MCF 10A (cell line): Measurements from ENCODE around the gene CTNNB1. TPM values are rescaled to one million over a fixed set of nuclear protein-coding genes. Genes with fewer than 3 reads are reported as not detected.
A peak's percentile ranks its signal among the peaks of the same experiment; 100 is the strongest.

ENCODE experiments used
- BruUV-seq: library from RNA; stranded (reverse); fragments of 400-500 nt; replicated peaks from 2 replicates; lab custom pipeline; 2021; lab: Mats Ljungman, UMichigan
- CTCF ChIA-PET: fragments of 300-600 bp; sonication (Branson Sonifier 250); formaldehyde crosslinking; extraction: SDS; loops from one replicate; lab custom pipeline; 2021; ENCODE audit warnings: antibody characterized with exemption, inconsistent platforms; lab: Yijun Ruan, JAX
- POLR2A ChIA-PET: fragments of 300-600, 350-650 bp; sonication (Branson Sonifier 250); formaldehyde crosslinking; extraction: SDS; loops from one replicate; lab custom pipeline; 2020; ENCODE audit warnings: antibody characterized with exemption, inconsistent platforms; lab: Yijun Ruan, JAX
- DNase-seq: peaks from one replicate; pipeline ENCODE4 v3.0.0-alpha.2; 2018; ENCODE audit not compliant: unreplicated experiment
- H3K27ac Mint-ChIP-seq: one replicate; pipeline ENCODE4 v1.8.0; 2022; ENCODE audit warnings: mild to moderate bottlenecking, low read depth, mixed read lengths; ENCODE audit not compliant: unreplicated experiment
- H3K27me3 Mint-ChIP-seq: one replicate; pipeline ENCODE4 v1.8.0; 2022; ENCODE audit warnings: mixed read lengths; ENCODE audit not compliant: insufficient read depth, unreplicated experiment
- H3K36me3 Mint-ChIP-seq: one replicate; pipeline ENCODE4 v1.8.0; 2022; ENCODE audit warnings: mild to moderate bottlenecking, moderate library complexity, mixed read lengths; ENCODE audit not compliant: insufficient read depth, unreplicated experiment
- H3K4me1 Mint-ChIP-seq: one replicate; pipeline ENCODE4 v1.8.0; 2022; ENCODE audit warnings: mixed read lengths; ENCODE audit not compliant: insufficient read depth, unreplicated experiment
- H3K4me3 Mint-ChIP-seq: one replicate; pipeline ENCODE4 v1.8.0; 2022; ENCODE audit warnings: mild to moderate bottlenecking, moderate library complexity, mixed read lengths; ENCODE audit not compliant: unreplicated experiment
- H3K9me3 Mint-ChIP-seq: one replicate; pipeline ENCODE4 v1.8.0; 2022; ENCODE audit warnings: mixed read lengths; ENCODE audit not compliant: unreplicated experiment
- CTCF ChIP-seq: fragments of 200-600 bp; IDR thresholded peaks from one replicate; pipeline ENCODE4 v1.8.0; 2022; ENCODE audit warnings: antibody characterized with exemption, mild to moderate bottlenecking; ENCODE audit not compliant: unreplicated experiment
- intact Hi-C: fragments of 100-400 bp; cut with micrococcal nuclease; formaldehyde crosslinking; loops from 2 replicates; pipeline ENCODE4 v1.14.1; 2022
- total RNA-seq: library from RNA; stranded (reverse); gene quantifications from 2 replicates; pipeline ENCODE4 v1.2.3, GENCODE V29; 2022

CTNNB1 gene
- total RNA-seq, 1 experiment from 2014 or later, result 244 TPM

- ChIA-PET POLR2A (interaction anchor here (0.6 to 1.3 kb wide), 2 partner anchors 21 to 784 kb away, joined by 3 to 4 read pairs; no protein-coding TSS in a partner anchor), CTCF (no interaction called here)
These were observed 41.9 kb downstream of the CTNNB1 start for GRCh38 chr3:41241161-41241560.

GRCh38 chr3:41241800-41242571, 42.7 kb downstream of the CTNNB1 start:
- intact Hi-C loops, result no loop called here
- Mint-ChIP-seq H3K9me3 (no peaks in the 10 kb centered on the region), H3K27me3 (no peaks in the 10 kb centered on the region), H3K36me3 (peaks cover 83% of the 10 kb centered on the region), H3K27ac (no peak overlapping the region), H3K4me3 (no peak overlapping the region), H3K4me1 (no peaks in the 10 kb centered on the region)
- no peak for TF ChIP-seq CTCF
- CTCF ChIA-PET, result no interaction called here
- no TSS peak for BruUV-seq
- DNase-seq, result no peak
- POLR2A ChIA-PET, result interaction anchor here (1.3 kb wide), 1 partner anchor 21 kb away, joined by 4 read pairs; no protein-coding TSS in a partner anchor

More at GRCh38 chr3:41241161-41241560, 41.9 kb downstream of the CTNNB1 start:
- H3K27me3 Mint-ChIP-seq, result no peaks in the 10 kb centered on the region
- no TSS peak for BruUV-seq
- H3K4me3 Mint-ChIP-seq, result no peak overlapping the region
- no peak overlapping the region for H3K27ac Mint-ChIP-seq
- H3K36me3 Mint-ChIP-seq, result peaks cover 91% of the 10 kb centered on the region
- intact Hi-C loops, result no loop called here
- H3K4me1 Mint-ChIP-seq, result no peaks in the 10 kb centered on the region
- H3K9me3 Mint-ChIP-seq, result no peaks in the 10 kb centered on the region
- no peak for DNase-seq
- TF ChIP-seq CTCF, result no peak

GRCh38 chr3:41243183-41243582, 43.9 kb downstream of the CTNNB1 start:
- intact Hi-C loops, result no loop called here
- no peaks in the 10 kb centered on the region for H3K4me1 Mint-ChIP-seq
- peak overlapping the region; percentile 65 for H3K27ac Mint-ChIP-seq
- POLR2A ChIA-PET, result interaction anchor here (0.6 kb wide), 1 partner anchor 1598 kb away, joined by 3 read pairs; no protein-coding TSS in a partner anchor
- no peak for DNase-seq
- peaks cover 71% of the 10 kb centered on the region for H3K36me3 Mint-ChIP-seq
- H3K9me3 Mint-ChIP-seq, result no peaks in the 10 kb centered on the region
- CTCF ChIA-PET, result no interaction called here
- TF ChIP-seq CTCF, result no peak
- H3K27me3 Mint-ChIP-seq, result no peaks in the 10 kb centered on the region
- no peak overlapping the region for H3K4me3 Mint-ChIP-seq
- BruUV-seq, result no TSS peak

GRCh38 chr3:41244620-41245336, 45.5 kb downstream of the CTNNB1 start:
- no peak for TF ChIP-seq CTCF
- DNase-seq, result no peak
- H3K27me3 Mint-ChIP-seq, result no peaks in the 10 kb centered on the region
- no peaks in the 10 kb centered on the region for H3K4me1 Mint-ChIP-seq
- no peaks in the 10 kb centered on the region for H3K9me3 Mint-ChIP-seq
- peaks cover 55% of the 10 kb centered on the region for H3K36me3 Mint-ChIP-seq
- intact Hi-C loops, result no loop called here
- no TSS peak for BruUV-seq
- CTCF ChIA-PET, result interaction anchor here (0.6 kb wide), 3 partner anchors 174 to 981 kb away, joined by 3 to 5 read pairs (median 3); no protein-coding TSS in a partner anchor
- H3K4me3 Mint-ChIP-seq, result no peak overlapping the region
- no peak overlapping the region for H3K27ac Mint-ChIP-seq
- POLR2A ChIA-PET, result interaction anchor here (0.6 to 1.8 kb wide), 3 partner anchors 9 to 720 kb away, joined by 3 to 5 read pairs (median 4); partner anchors contain the start of gene ZNF621
